ENCODE measurements around the gene NLRP14. TPM values are rescaled to one million over a fixed set of nuclear protein-coding genes. Genes with fewer than 3 reads are reported as not detected.

NLRP14 gene
- total and polyA plus RNA-seq, 2 experiments from 2014 or later = not detected

- Histone ChIP-seq H3K9me3 (ENCODE audit: low read depth) (no peaks in the 10 kb centered on the region), H4K20me1 (ENCODE audit: insufficient read depth) (no peaks in the 10 kb centered on the region), H2AFZ (no peak overlapping the region), H3K79me2 (ENCODE audit: insufficient read depth) (no peaks in the 10 kb centered on the region), H3K4me3 (no peak overlapping the region), H3K9ac (no peak overlapping the region), H3K36me3 (ENCODE audit: low read depth) (no peaks in the 10 kb centered on the region), H3F3A (ENCODE audit: insufficient read depth) (0 out of 2 replicates have a peak, but pooled peaks cover 11% of the 10 kb centered on the region), H3K27me3 (replicated peaks; ENCODE audit: insufficient read depth) (no peaks in the 10 kb centered on the region), H3K9me2 (ENCODE audit: insufficient read depth) (no peaks in the 10 kb centered on the region), H3K4me2 (ENCODE audit: unreplicated experiment) (no peak overlapping the region), H3K27ac (no peak overlapping the region), H3K4me1 (ENCODE audit: insufficient read depth) (peaks cover 10% of the 10 kb centered on the region)
- WGBS, 2 experiments (ENCODE audit: low coverage in 1 of 2, low lambda C conversion rate in 2 of 2, missing lambda C conversion rate in 2 of 2) = 45 to 50% methylated on average over 1 of the region's 1 CpG
- in situ Hi-C loops (cut with MboI) = no loop called here
- TF ChIP-seq EZH2 (IDR thresholded peaks at IDR 0.05; ENCODE audit: insufficient read depth, poor library complexity, severe bottlenecking) (no peak), EZH2phosphoT487 (IDR thresholded peaks at IDR 0.05; ENCODE audit: insufficient read depth, low read depth) (no peak)
- no peak for DNase-seq
These were observed 29.9 kb downstream of the NLRP14 start for GRCh38 chr11:7050191-7050590.

GRCh38 chr11:7056828-7057513 is 36.7 kb downstream of the NLRP14 start:
- H3K27ac ChIP-seq = no peak overlapping the region
- H3K27me3 ChIP-seq (replicated peaks; ENCODE audit: insufficient read depth) = no peaks in the 10 kb centered on the region
- no peak for TF ChIP-seq EZH2phosphoT487 (IDR thresholded peaks at IDR 0.05; ENCODE audit: insufficient read depth, low read depth)
- no peak for TF ChIP-seq EZH2 (IDR thresholded peaks at IDR 0.05; ENCODE audit: insufficient read depth, poor library complexity, severe bottlenecking)
- DNase-seq = peak; percentile 27
- no peak overlapping the region for H3K4me2 ChIP-seq (ENCODE audit: unreplicated experiment)
- no peak overlapping the region for H3K4me3 ChIP-seq
- H3K9ac ChIP-seq = no peak overlapping the region
- no peak overlapping the region for H2AFZ ChIP-seq
- no peaks in the 10 kb centered on the region for H3K9me3 ChIP-seq (ENCODE audit: low read depth)
- no peaks in the 10 kb centered on the region for H3K79me2 ChIP-seq (ENCODE audit: insufficient read depth)
- H3K4me1 ChIP-seq (ENCODE audit: insufficient read depth) = peaks cover 6% of the 10 kb centered on the region; the same call in 1 of the 2 replicates
- H3F3A ChIP-seq (ENCODE audit: insufficient read depth) = no peaks in the 10 kb centered on the region
- H4K20me1 ChIP-seq (ENCODE audit: insufficient read depth) = no peaks in the 10 kb centered on the region
- H3K36me3 ChIP-seq (ENCODE audit: low read depth) = no peaks in the 10 kb centered on the region
- H3K9me2 ChIP-seq (ENCODE audit: insufficient read depth) = no peaks in the 10 kb centered on the region
- WGBS, 2 experiments (ENCODE audit: low coverage in 1 of 2, low lambda C conversion rate in 2 of 2, missing lambda C conversion rate in 2 of 2) = 48% methylated on average over 6 of the region's 6 CpGs
- in situ Hi-C loops (cut with MboI) = no loop called here

- Histone ChIP-seq H3K27ac (no peak overlapping the region), H3F3A (ENCODE audit: insufficient read depth) (no peaks in the 10 kb centered on the region), H3K4me1 (ENCODE audit: insufficient read depth) (peaks cover 6% of the 10 kb centered on the region; the same call in 1 of the 2 replicates), H4K20me1 (ENCODE audit: insufficient read depth) (no peaks in the 10 kb centered on the region), H3K27me3 (replicated peaks; ENCODE audit: insufficient read depth) (no peaks in the 10 kb centered on the region), H3K9me2 (ENCODE audit: insufficient read depth) (no peaks in the 10 kb centered on the region), H3K79me2 (ENCODE audit: insufficient read depth) (no peaks in the 10 kb centered on the region), H3K9ac (no peak overlapping the region), H3K4me3 (no peak overlapping the region), H2AFZ (no peak overlapping the region), H3K36me3 (ENCODE audit: low read depth) (no peaks in the 10 kb centered on the region), H3K4me2 (ENCODE audit: unreplicated experiment) (no peak overlapping the region), H3K9me3 (ENCODE audit: low read depth) (no peaks in the 10 kb centered on the region)
- in situ Hi-C loops (cut with MboI) = no loop called here
- TF ChIP-seq EZH2phosphoT487 (IDR thresholded peaks at IDR 0.05; ENCODE audit: insufficient read depth, low read depth) = no peak
- TF ChIP-seq EZH2 (IDR thresholded peaks at IDR 0.05; ENCODE audit: insufficient read depth, poor library complexity, severe bottlenecking) = no peak
- 19 to 20% methylated on average over 2 of the region's 2 CpGs for WGBS, 2 experiments (ENCODE audit: low coverage in 1 of 2, low lambda C conversion rate in 2 of 2, missing lambda C conversion rate in 2 of 2)
- no peak for DNase-seq
These were observed 37.4 kb downstream of the NLRP14 start for GRCh38 chr11:7057641-7058040.

- no peaks in the 10 kb centered on the region for H3K9me2 ChIP-seq (ENCODE audit: insufficient read depth)
- no peak overlapping the region for H3K27ac ChIP-seq
- no peaks in the 10 kb centered on the region for H3F3A ChIP-seq (ENCODE audit: insufficient read depth)
- peaks cover 6% of the 10 kb centered on the region; the same call in 1 of the 2 replicates for H3K4me1 ChIP-seq (ENCODE audit: insufficient read depth)
- H3K9ac ChIP-seq = no peak overlapping the region
- H3K79me2 ChIP-seq (ENCODE audit: insufficient read depth) = no peaks in the 10 kb centered on the region
- in situ Hi-C loops (cut with MboI) = no loop called here
- TF ChIP-seq EZH2phosphoT487 (IDR thresholded peaks at IDR 0.05; ENCODE audit: insufficient read depth, low read depth) (no peak), EZH2 (IDR thresholded peaks at IDR 0.05; ENCODE audit: insufficient read depth, poor library complexity, severe bottlenecking) (no peak)
- 33 to 42% methylated on average over 1 of the region's 1 CpG for WGBS, 2 experiments (ENCODE audit: low coverage in 1 of 2, low lambda C conversion rate in 2 of 2, missing lambda C conversion rate in 2 of 2)
- H3K4me2 ChIP-seq (ENCODE audit: unreplicated experiment) = peak overlapping the region; percentile 45
- H3K27me3 ChIP-seq (replicated peaks; ENCODE audit: insufficient read depth) = no peaks in the 10 kb centered on the region
- no peak overlapping the region for H3K4me3 ChIP-seq
- H2AFZ ChIP-seq = no peak overlapping the region
- DNase-seq = peak; percentile 87
- H3K36me3 ChIP-seq (ENCODE audit: low read depth) = no peaks in the 10 kb centered on the region
- no peaks in the 10 kb centered on the region for H3K9me3 ChIP-seq (ENCODE audit: low read depth)
- no peaks in the 10 kb centered on the region for H4K20me1 ChIP-seq (ENCODE audit: insufficient read depth)
These were observed 40.6 kb downstream of the NLRP14 start for GRCh38 chr11:7060868-7061267.
